Measurements from ENCODE around the gene ARID1B. TPM values are rescaled to one million over a fixed set of nuclear protein-coding genes. Genes with fewer than 3 reads are reported as not detected.

ARID1B gene
- total RNA-seq, 1 donor from 2014 or later = 47.3 TPM

GRCh38 chr6:156833755-156834154 is 56.6 kb downstream of the ARID1B start:
- DNase-seq (ENCODE audit: low read depth) = no peak

GRCh38 chr6:156839129-156839528 is 62.0 kb downstream of the ARID1B start:
- no peak for DNase-seq (ENCODE audit: low read depth)
- no peak for TF ChIP-seq CTCF (IDR thresholded peaks at IDR 0.05; ENCODE audit: insufficient read depth, low read length, poor library complexity, severe bottlenecking)

More at GRCh38 chr6:156833755-156834154, 56.6 kb downstream of the ARID1B start:
- Histone ChIP-seq H3K36me3 (ENCODE audit: control insufficient read depth, insufficient read depth, low read length) (no peaks in the 10 kb centered on the region), H3K27me3 (ENCODE audit: control insufficient read depth, insufficient read depth, low read length) (no peaks in the 10 kb centered on the region), H3K4me3 (ENCODE audit: low read depth, low read length) (no peak overlapping the region)
- no peak for TF ChIP-seq CTCF (IDR thresholded peaks at IDR 0.05; ENCODE audit: insufficient read depth, low read length, poor library complexity, severe bottlenecking)

GRCh38 chr6:156839591-156840001 is 62.4 kb downstream of the ARID1B start:
- H3K36me3 ChIP-seq (ENCODE audit: control insufficient read depth, insufficient read depth, low read length) = no peaks in the 10 kb centered on the region
- no peak for DNase-seq (ENCODE audit: low read depth)
- no peaks in the 10 kb centered on the region for H3K27me3 ChIP-seq (ENCODE audit: control insufficient read depth, insufficient read depth, low read length)
- TF ChIP-seq CTCF (IDR thresholded peaks at IDR 0.05; ENCODE audit: insufficient read depth, low read length, poor library complexity, severe bottlenecking) = no peak
- no peak overlapping the region for H3K4me3 ChIP-seq (ENCODE audit: low read depth, low read length)

More at GRCh38 chr6:156839129-156839528, 62.0 kb downstream of the ARID1B start:
- Histone ChIP-seq H3K27me3 (ENCODE audit: control insufficient read depth, insufficient read depth, low read length) (no peaks in the 10 kb centered on the region), H3K36me3 (ENCODE audit: control insufficient read depth, insufficient read depth, low read length) (no peaks in the 10 kb centered on the region), H3K4me3 (ENCODE audit: low read depth, low read length) (no peak overlapping the region)

GRCh38 chr6:156840136-156840535 is 63.0 kb downstream of the ARID1B start:
- Histone ChIP-seq H3K4me3 (ENCODE audit: low read depth, low read length) (no peak overlapping the region), H3K36me3 (ENCODE audit: control insufficient read depth, insufficient read depth, low read length) (no peaks in the 10 kb centered on the region), H3K27me3 (ENCODE audit: control insufficient read depth, insufficient read depth, low read length) (no peaks in the 10 kb centered on the region)
- TF ChIP-seq CTCF (IDR thresholded peaks at IDR 0.05; ENCODE audit: insufficient read depth, low read length, poor library complexity, severe bottlenecking) = no peak
- DNase-seq (ENCODE audit: low read depth) = no peak

GRCh38 chr6:156840606-156841005 is 63.4 kb downstream of the ARID1B start:
- DNase-seq (ENCODE audit: low read depth) = no peak
- no peaks in the 10 kb centered on the region for H3K27me3 ChIP-seq (ENCODE audit: control insufficient read depth, insufficient read depth, low read length)
- H3K4me3 ChIP-seq (ENCODE audit: low read depth, low read length) = no peak overlapping the region
- no peaks in the 10 kb centered on the region for H3K36me3 ChIP-seq (ENCODE audit: control insufficient read depth, insufficient read depth, low read length)
- no peak for TF ChIP-seq CTCF (IDR thresholded peaks at IDR 0.05; ENCODE audit: insufficient read depth, low read length, poor library complexity, severe bottlenecking)

GRCh38 chr6:156841508-156841907 is 64.3 kb downstream of the ARID1B start:
- DNase-seq (ENCODE audit: low read depth) = no peak
- no peaks in the 10 kb centered on the region for H3K27me3 ChIP-seq (ENCODE audit: control insufficient read depth, insufficient read depth, low read length)
- H3K4me3 ChIP-seq (ENCODE audit: low read depth, low read length) = no peak overlapping the region
- TF ChIP-seq CTCF (IDR thresholded peaks at IDR 0.05; ENCODE audit: insufficient read depth, low read length, poor library complexity, severe bottlenecking) = no peak
- no peaks in the 10 kb centered on the region for H3K36me3 ChIP-seq (ENCODE audit: control insufficient read depth, insufficient read depth, low read length)
